ENCODE data around the gene STRC.
"Not testable (repeated sequence)": the region's sequence is repeated elsewhere in the genome, so short reads cannot be mapped to it uniquely, and the experiment has no call there.

STRC gene

DNA sequence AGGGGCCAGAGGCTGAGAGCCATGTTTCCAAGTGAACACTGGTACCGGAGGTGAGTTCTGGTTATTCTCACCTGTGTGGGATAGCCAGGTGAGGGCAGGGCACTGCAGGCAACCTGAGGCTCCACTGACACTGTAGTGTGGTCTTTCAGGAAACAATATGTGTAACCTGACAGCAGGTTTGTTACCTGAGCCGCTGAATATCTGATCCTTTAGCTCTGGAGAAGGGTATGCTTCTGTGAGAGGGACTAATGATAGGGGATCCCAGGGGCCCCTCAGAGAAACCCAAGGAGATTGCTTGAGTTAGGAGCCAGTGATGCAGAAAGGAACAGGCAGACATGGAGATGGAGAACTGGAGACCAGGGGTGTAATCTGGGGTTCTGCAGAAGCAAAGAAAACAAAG, at the start of gene STRC:
Gene STRC (minus strand): TSS at position 101 of the 400 bp plus-strand sequence. CDS start 78 bp downstream, at position 23.
- H3K4me3 ChIP-seq (ENCODE audit: low read depth, low read length); DNase-seq (ENCODE audit: low read depth): not testable (repeated sequence)

DNA sequence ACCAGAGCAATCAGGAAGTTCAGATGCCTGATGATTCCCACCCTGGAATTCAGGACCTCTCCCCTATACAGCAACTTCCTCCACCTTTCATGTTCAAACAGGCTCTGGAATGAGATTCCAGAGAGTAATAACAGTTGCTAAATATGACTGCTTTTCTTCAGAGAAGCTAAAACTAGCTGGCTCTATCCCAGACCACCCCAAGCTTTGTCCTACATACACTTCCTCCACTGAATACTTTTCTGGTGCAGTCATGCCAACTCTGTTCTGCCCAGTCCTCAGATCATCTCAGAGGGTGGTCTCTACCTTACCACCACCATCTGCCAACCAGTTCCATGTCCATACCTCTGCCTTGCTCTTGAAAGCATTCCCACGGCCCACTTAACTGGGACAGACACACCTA, 47.6 kb upstream of the STRC start:
- H3K4me3 ChIP-seq (ENCODE audit: low read depth, low read length), result not testable (repeated sequence)

DNA sequence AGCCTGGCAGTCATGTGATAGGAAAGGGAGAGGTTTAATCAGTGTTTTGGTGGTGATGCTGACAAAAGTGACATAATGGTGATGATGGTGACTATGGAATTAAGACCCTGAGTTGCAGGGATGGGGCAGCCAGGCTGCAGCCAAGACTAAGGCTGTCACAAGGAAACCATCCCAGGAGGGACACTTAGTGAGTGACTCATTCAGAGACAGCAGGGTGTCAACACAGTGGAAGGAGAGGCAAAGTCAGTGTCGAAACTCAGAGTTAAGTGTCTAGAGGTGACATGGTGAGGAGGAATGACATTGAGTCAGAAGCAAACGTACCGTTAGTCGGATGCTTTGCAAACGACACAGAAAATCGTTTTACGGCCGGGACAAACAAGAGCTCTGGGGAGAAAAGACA, 44.7 kb upstream of the STRC start:
- not testable (repeated sequence) for H3K4me3 ChIP-seq (ENCODE audit: low read depth, low read length); DNase-seq (ENCODE audit: low read depth)

More for the DNA sequence above, 47.6 kb upstream of the STRC start:
- DNase-seq (ENCODE audit: low read depth), result not testable (repeated sequence)

- H3K4me3 ChIP-seq (ENCODE audit: low read depth, low read length); DNase-seq (ENCODE audit: low read depth): not testable (repeated sequence)
Measured at GRCh38 chr15:43662293-43662692, 43.7 kb upstream of the STRC start.

- not testable (repeated sequence) for DNase-seq (ENCODE audit: low read depth)
Measured at GRCh38 chr15:43659727-43660126, 41.1 kb upstream of the STRC start.

GRCh38 chr15:43649430-43649926, 30.9 kb upstream of the STRC start:
- not testable (repeated sequence) for H3K4me3 ChIP-seq (ENCODE audit: low read depth, low read length); DNase-seq (ENCODE audit: low read depth)

More at GRCh38 chr15:43659727-43660126, 41.1 kb upstream of the STRC start:
- not testable (repeated sequence) for H3K4me3 ChIP-seq (ENCODE audit: low read depth, low read length)

DNA sequence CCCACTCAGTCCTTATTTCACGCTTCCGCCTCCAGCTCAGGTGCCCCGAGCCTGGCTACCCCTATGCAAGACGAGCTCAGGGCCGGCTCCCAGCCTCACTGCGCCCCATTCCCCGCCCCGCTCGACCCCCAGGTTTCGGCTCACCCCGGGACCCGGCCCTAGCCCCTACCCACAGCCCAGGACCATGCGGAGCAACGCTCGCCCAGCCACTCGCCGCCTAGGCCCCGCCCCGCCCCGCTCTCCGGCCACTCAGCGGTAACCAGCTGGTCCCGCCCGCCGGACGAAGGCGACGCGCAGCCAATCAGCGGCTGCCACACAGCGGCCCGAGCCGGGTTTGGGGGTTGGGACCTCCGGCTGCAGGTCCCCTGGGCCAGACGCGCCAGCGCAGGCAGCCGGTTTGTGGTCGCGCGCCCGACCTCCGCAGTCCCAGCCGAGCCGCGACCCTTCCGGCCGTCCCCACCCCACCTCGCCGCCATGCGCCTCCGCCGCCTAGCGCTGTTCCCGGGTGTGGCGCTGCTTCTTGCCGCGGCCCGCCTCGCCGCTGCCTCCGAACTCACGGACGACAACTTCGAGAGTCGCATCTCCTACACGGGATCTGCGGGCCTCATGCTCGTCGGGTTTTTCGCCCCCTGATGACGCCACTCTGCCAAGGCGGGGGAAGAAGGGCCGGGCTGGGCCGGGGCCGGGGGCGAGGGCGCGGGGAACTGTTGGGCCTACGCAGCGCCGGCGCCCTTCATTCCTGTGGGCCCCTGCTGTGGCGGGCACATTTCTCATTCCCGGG, 30.2 kb upstream of the STRC start, which contains the start of gene CATSPER2:
Gene CATSPER2 (minus strand): TSS at position 196 of the 781 bp plus-strand sequence. CDS start 783 bp downstream, outside the sequence.
- H3K4me3 ChIP-seq (ENCODE audit: low read depth, low read length), result no peak within 1 kb of the TSS
- no peak for DNase-seq (ENCODE audit: low read depth)
- no peak for TF ChIP-seq CTCF (IDR thresholded peaks at IDR 0.05; ENCODE audit: low read depth, low read length)

DNA sequence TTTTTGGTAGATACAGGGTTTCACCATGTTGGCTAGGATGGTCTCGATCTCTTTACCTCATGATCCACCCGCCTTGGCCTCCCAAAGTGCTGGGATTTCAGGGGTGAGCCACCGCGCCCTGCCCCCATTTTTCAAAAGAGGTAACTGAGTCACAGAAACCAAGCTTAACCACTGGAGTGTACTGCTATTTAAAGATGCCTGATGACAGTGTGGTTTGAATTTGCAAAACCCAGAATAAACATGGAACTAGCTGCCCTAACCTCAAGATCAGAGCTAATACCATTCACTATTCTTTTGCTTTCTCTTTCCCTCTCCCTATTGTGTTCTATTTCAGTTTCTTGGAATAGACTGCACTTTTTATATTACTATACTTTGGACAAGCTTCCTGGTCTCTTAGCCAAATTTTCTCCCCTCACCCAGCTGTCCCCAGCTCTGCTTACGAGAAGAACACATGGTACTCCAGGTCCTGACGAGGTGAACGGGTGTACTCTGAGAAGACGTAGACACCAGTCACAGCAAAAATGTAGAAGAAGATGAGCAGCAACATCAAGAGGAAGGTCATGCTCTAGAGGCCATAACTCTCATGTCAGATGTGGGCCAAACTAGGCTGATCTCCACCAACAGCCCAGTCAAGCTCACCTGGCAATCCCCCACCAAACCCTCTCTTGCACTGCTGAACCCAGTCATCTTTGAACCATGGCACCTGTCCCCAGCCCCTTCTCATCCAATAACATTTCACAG, 20.0 kb upstream of the STRC start:
- DNase-seq (ENCODE audit: low read depth); H3K4me3 ChIP-seq (ENCODE audit: low read depth, low read length): not testable (repeated sequence)

GRCh38 chr15:43626937-43627336, 8.3 kb upstream of the STRC start:
- H3K4me3 ChIP-seq (ENCODE audit: low read depth, low read length); DNase-seq (ENCODE audit: low read depth): not testable (repeated sequence)

- H3K4me3 ChIP-seq (ENCODE audit: low read depth, low read length), result no peak overlapping the region
- TF ChIP-seq MAX (IDR thresholded peaks at IDR 0.05; ENCODE audit: low read depth, low read length), result no peak
- no peak for TF ChIP-seq MYC (IDR thresholded peaks at IDR 0.05; ENCODE audit: low read depth, low read length)
- TF ChIP-seq POLR2A (IDR thresholded peaks at IDR 0.05; ENCODE audit: extremely low read depth, insufficient read length), result no peak
- TF ChIP-seq CTCF (IDR thresholded peaks at IDR 0.05; ENCODE audit: low read depth, low read length), result no peak
- DNase-seq (ENCODE audit: low read depth), result no peak
Measured at GRCh38 chr15:43625106-43625505, 6.5 kb upstream of the STRC start.

- not testable (repeated sequence) for DNase-seq (ENCODE audit: low read depth); H3K4me3 ChIP-seq (ENCODE audit: low read depth, low read length)
Measured at GRCh38 chr15:43622068-43622799, 3.6 kb upstream of the STRC start.

GRCh38 chr15:43617750-43618149, 850 bp downstream of the STRC start:
- not testable (repeated sequence) for H3K4me3 ChIP-seq (ENCODE audit: low read depth, low read length); DNase-seq (ENCODE audit: low read depth)

GRCh38 chr15:43602233-43602632, 16.4 kb downstream of the STRC start:
- not testable (repeated sequence) for DNase-seq (ENCODE audit: low read depth); H3K4me3 ChIP-seq (ENCODE audit: low read depth, low read length)

DNA sequence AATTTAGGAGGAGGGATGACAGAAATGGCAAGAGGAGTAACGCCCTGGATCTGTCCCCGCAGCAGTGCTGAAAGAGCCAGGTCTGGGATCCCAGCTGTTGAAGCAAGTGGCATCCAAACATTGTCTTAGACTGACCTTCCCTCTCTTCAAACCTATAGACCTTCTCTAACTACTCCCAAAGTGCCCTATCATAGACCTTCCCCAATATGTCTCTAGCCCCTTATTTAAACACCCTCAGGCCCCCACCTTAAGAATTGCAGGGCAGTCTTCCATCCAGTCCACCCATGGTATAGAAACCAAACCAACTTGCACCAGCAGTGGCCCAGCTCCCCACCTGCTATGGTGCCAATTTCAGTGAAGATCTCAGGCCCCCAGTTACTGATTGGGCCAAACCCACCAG, 18.4 kb downstream of the STRC start:
- DNase-seq (ENCODE audit: low read depth); H3K4me3 ChIP-seq (ENCODE audit: low read depth, low read length): not testable (repeated sequence)

- DNase-seq (ENCODE audit: low read depth); H3K4me3 ChIP-seq (ENCODE audit: low read depth, low read length): not testable (repeated sequence)
Measured at GRCh38 chr15:43599131-43599530, 19.5 kb downstream of the STRC start.

Measured in NB4 (cell line).